ENCODE measurements around the gene ZDHHC19. TPM values are rescaled to one million over a fixed set of nuclear protein-coding genes. Genes with fewer than 3 reads are reported as not detected.

ZDHHC19 gene
- total RNA-seq, 2 donors from 2014 or later, result not detected

GRCh38 chr3:196181127-196181546 is 30.1 kb downstream of the ZDHHC19 start:
- no peaks in the 10 kb centered on the region for H3K27me3 ChIP-seq
- WGBS, 2 donors, result 72 to 78% methylated on average over 10 of the region's 10 CpGs
- H3K9me3 ChIP-seq, result no peaks in the 10 kb centered on the region
- DNase-seq, result no peak
- ATAC-seq, result no peak
- intact Hi-C loops (cut with DNase I), result no loop called here
- peaks cover 10% of the 10 kb centered on the region for H3K4me1 ChIP-seq
- H3K36me3 ChIP-seq (replicated peaks in 1 of 2; ENCODE audit: insufficient read depth in 1 of 2, low read depth in 2 of 2), result no peaks in the 10 kb centered on the region
- no peak overlapping the region for H3K4me3 ChIP-seq
- no peak overlapping the region for H3K27ac ChIP-seq
- TF ChIP-seq POLR2A (IDR thresholded peaks at IDR 0.05), result no peak
- TF ChIP-seq, protein P1, sequence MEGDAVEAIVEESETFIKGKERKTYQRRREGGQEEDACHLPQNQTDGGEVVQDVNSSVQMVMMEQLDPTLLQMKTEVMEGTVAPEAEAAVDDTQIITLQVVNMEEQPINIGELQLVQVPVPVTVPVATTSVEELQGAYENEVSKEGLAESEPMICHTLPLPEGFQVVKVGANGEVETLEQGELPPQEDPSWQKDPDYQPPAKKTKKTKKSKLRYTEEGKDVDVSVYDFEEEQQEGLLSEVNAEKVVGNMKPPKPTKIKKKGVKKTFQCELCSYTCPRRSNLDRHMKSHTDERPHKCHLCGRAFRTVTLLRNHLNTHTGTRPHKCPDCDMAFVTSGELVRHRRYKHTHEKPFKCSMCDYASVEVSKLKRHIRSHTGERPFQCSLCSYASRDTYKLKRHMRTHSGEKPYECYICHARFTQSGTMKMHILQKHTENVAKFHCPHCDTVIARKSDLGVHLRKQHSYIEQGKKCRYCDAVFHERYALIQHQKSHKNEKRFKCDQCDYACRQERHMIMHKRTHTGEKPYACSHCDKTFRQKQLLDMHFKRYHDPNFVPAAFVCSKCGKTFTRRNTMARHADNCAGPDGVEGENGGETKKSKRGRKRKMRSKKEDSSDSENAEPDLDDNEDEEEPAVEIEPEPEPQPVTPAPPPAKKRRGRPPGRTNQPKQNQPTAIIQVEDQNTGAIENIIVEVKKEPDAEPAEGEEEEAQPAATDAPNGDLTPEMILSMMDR (IDR thresholded peaks at IDR 0.05), result no peak

DNA sequence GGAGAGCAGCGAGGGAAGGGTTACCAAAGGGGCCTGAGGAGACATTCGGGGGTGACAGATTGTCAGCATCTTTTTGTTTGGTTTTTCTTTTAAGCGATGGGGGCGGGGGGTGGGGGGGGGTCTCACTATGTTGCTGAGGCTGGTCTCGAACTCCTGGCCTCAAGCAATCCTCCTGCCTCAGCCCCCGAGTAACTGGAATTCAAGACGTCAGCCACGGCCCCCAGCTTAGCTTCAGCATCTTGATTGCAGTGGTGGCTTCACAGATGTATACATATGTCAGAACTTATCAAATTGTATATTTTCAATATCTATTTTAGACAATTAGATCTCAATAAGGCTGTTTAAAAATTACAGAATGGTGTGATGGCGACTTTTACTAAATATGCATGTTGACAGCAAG is 30.9 kb downstream of the ZDHHC19 start:
- TF ChIP-seq, protein P1 (IDR thresholded peaks at IDR 0.05), result no peak
- TF ChIP-seq POLR2A (IDR thresholded peaks at IDR 0.05), result no peak
- no peak overlapping the region for H3K4me3 ChIP-seq
- 73 to 83% methylated on average over 9 of the region's 9 CpGs for WGBS, 2 donors
- intact Hi-C loops (cut with DNase I), result no loop called here
- no peaks in the 10 kb centered on the region for H3K9me3 ChIP-seq
- DNase-seq (no peak), ATAC-seq (no peak)
- H3K4me1 ChIP-seq, result peaks cover 10% of the 10 kb centered on the region
- no peak overlapping the region for H3K27ac ChIP-seq
- H3K27me3 ChIP-seq, result no peaks in the 10 kb centered on the region
- no peaks in the 10 kb centered on the region for H3K36me3 ChIP-seq (replicated peaks in 1 of 2; ENCODE audit: insufficient read depth in 1 of 2, low read depth in 2 of 2)

DNA sequence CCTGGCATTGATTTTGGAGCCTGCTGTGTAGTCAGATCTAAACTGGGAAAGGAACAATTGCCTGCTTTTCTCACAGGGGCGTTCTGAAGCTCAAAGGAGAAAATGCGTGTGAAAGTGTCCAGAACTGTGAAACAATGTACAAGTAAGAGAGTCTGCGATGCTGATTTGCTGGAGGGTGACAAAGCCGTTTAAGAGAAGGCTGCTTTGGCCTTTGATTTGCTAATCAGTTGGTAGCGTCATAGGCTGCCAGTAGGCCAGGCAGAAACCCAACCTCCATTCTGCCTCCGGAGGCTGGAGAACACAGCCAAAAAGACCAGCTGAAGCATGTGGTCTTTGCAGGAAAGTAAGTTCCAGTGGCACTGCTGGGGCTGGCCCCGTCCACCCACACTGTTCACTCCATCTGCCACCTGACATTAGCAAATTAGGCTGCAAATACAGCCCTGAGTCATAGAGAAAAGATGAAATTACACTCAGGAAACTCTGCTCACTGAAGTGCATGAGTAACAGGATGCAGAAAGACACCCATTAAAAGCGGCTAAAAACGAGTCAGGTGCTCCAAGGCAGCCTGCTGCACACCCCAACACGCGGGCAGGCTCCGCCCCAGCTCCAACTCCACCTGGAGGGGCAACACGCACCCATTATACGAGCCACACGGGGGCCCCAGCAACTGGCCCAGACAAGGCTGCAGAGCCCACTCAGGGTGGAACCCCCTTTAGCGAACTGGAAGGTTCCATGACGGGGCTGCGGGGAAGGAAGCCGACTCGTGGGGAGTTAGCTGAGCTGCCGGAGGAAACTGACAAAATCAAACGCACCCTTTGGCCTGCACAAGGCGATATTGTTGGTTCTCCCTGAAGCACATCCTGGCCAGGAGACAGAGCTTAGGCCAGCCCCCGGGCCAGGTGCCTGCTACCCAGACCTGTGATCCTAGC is 31.6 kb downstream of the ZDHHC19 start:
- Histone ChIP-seq H3K4me1 (peaks cover 10% of the 10 kb centered on the region), H3K27ac (peak overlapping the region in 2 of 4 donors; percentile 20 to 63), H3K9me3 (no peaks in the 10 kb centered on the region), H3K27me3 (no peaks in the 10 kb centered on the region), H3K36me3 (replicated peaks in 1 of 2; ENCODE audit: insufficient read depth in 1 of 2, low read depth in 2 of 2) (no peaks in the 10 kb centered on the region), H3K4me3 (no peak overlapping the region)
- intact Hi-C loops (cut with DNase I), result no loop called here
- peak in 1 of 4 donors; percentile 52 for DNase-seq
- TF ChIP-seq, protein P1 (IDR thresholded peaks at IDR 0.05), result no peak
- no peak for TF ChIP-seq POLR2A (IDR thresholded peaks at IDR 0.05)
- WGBS, 2 donors, result 35 to 66% methylated on average over 16 to 24 of the region's 24 CpGs
- peak; percentile 58 for ATAC-seq

- DNase-seq (no peak), ATAC-seq (no peak)
- Histone ChIP-seq H3K36me3 (replicated peaks in 1 of 2; ENCODE audit: insufficient read depth in 1 of 2, low read depth in 2 of 2) (no peaks in the 10 kb centered on the region), H3K9me3 (no peaks in the 10 kb centered on the region), H3K27ac (peak overlapping the region in 2 of 4 donors; percentile 20 to 63), H3K27me3 (no peaks in the 10 kb centered on the region), H3K4me3 (no peak overlapping the region), H3K4me1 (peaks cover 10% of the 10 kb centered on the region)
- 61% methylated on average over 6 of the region's 6 CpGs for WGBS, 2 donors
- intact Hi-C loops (cut with DNase I), result no loop called here
- TF ChIP-seq, protein P1 (IDR thresholded peaks at IDR 0.05), result no peak
- TF ChIP-seq POLR2A (IDR thresholded peaks at IDR 0.05), result no peak
Observed at GRCh38 chr3:196178993-196179379, 32.2 kb downstream of the ZDHHC19 start.

Measured in body of pancreas (tissue), 4 donors.